IMR-90 (cell line): ENCODE results near the gene GATA2. TPM values are rescaled to one million over a fixed set of nuclear protein-coding genes. Genes with fewer than 3 reads are reported as not detected.

Experiments used
- CEBPB ChIP-seq: IDR thresholded peaks from 2 replicates; pipeline ENCODE4 v1.6.1; 2012; ENCODE audit warnings: low read depth, low read length, improper control_type of control experiment
- POLR2A ChIP-seq: IDR thresholded peaks from 2 replicates; pipeline ENCODE4 v1.6.1; 2012; ENCODE audit warnings: mild to moderate bottlenecking, low read depth, low read length
- polyA plus RNA-seq, 3 experiments: library from polyadenylated mRNA; depleted of rRNA; stranded (reverse); fragments of >200 nt; gene quantifications; 2 replicates each; pipeline ENCODE4 v1.2.3, GENCODE V29; 2012; ENCODE audit warnings: low replicate concordance in 1 of 3
- total RNA-seq: library from RNA; depleted of rRNA; stranded (reverse); fragments of >200 nt; gene quantifications from 2 replicates; pipeline ENCODE4 v1.2.3, GENCODE V29; 2012

Gene GATA2
- total and polyA plus RNA-seq, 2 of the 4 experiments (the other 2 are of a cell fraction): 2.2 to 13.5 TPM

DNA sequence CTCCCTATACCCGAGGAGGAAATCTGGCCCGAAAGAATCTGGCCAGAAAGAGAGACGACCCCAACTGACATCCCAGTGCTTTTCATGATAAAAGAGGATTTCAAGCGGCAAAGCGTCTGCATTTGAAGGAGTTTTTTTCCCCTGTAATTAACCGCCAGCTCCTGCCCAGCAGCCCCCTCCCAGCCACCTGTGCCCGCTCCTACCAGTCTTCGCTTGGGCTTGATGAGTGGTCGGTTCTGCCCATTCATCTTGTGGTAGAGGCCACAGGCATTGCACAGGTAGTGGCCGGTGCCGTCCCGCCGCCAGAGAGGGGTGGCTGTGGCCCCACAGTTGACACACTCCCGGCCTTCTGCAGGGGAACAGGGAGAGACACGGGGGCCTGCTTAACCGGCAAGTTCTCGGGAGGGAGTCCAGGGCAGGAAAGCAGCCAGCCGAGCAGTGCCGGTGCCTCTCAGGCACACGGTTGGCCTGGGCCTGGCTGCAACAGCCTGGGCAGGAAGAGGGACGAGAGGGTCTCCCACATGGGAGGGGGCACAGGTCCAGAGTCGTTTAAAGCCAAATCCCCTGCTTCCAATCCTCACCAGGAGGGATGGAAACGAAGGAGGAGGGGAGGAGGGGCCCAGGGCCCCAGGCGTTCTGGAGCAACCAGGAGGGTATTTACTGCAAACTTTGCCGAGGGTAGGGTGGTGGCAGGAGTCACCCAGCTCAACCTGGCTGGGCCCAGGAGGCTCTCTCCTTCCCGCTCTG is 9.2 kb downstream of the GATA2 start (continued):
- TF ChIP-seq CEBPB: no peak
- no peak for TF ChIP-seq POLR2A
